ENCODE results near the gene SCTR.

SCTR gene

GRCh38 chr2:119523952-119524694 lies at the start of gene SCTR:
TSS of gene SCTR (minus strand) at chr2:119524483. CDS start at chr2:119524226, 257 bp downstream.
- DNase-seq (ENCODE audit: low read depth): no peak

- no peak for DNase-seq (ENCODE audit: low read depth)
Measured at GRCh38 chr2:119567292-119567691, 43.0 kb upstream of the SCTR start.

GRCh38 chr2:119565481-119565880 lies 41.2 kb upstream of the SCTR start:
- no peak for DNase-seq (ENCODE audit: low read depth)

DNA sequence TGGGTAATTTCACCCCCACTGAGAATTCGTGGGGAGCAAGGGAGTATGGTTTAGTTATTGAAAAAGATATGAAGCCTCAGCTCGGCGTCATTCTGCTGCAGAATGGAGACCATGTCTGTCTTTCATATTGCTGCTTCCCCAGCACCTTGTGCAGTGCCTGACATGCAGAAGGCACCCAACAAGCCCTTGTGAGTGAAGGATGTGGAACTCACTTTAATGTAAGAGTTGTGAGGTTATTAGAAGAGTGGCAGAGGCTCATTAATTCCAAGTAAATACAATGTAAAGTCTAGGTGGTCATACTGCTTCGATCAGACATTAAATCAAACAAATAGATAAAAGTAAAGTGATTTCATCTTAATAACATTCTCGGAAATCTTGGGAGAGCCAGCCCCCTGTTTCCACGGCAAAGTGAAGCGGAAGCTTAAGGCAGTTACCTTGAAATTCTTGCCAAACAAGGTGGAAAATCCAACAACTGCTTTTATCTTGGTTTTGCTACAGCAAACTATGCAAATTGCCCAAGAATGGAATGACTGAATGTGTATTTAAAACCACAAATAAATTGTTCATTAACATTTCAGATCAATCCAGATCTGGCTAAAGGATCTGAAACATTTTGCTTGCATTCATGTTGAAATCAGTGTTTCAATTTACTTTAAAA lies 29.5 kb upstream of the SCTR start:
- no peak for DNase-seq (ENCODE audit: low read depth)

GRCh38 chr2:119552902-119553301 lies 28.6 kb upstream of the SCTR start:
- no peak for DNase-seq (ENCODE audit: low read depth)

DNA sequence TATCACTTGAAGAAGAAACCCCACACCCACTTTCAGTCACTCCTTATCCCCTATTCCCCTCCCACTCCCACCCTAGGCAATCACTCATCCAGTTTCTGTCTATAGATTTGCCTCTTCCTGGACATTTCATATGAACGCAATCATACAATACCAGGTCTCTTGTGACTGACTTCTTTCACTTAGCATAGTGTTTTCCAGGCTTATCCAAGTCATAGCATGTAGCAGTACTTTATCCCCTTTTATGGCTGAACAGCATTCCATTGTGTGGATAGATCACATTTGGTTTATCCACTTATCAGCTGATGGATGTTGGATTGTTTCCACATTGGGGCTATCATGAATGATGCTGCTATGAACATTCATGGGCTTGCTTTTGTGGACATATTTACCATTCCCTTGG lies 26.6 kb upstream of the SCTR start:
- DNase-seq (ENCODE audit: low read depth): no peak

GRCh38 chr2:119550346-119550745 lies 26.1 kb upstream of the SCTR start:
- DNase-seq (ENCODE audit: low read depth): no peak

DNA sequence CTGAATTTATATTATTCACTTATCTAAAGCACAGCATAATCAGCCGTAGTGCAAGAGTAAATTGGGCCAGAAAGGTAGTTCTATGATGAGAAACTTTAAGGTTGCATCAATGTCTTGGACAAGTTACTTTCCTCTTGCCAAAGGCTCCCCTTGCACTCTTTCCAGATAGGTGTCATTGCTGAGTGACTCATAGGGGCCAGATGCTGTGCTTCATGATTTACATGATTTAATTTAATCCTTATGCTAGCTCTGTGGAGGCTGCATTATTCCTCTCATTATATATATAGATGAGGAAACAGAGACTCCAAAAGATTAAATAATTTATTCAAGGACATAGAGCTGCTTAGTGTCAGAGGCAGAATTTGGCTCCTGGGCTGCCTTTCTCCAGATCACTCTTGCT lies 25.0 kb upstream of the SCTR start:
- DNase-seq (ENCODE audit: low read depth): no peak

DNA sequence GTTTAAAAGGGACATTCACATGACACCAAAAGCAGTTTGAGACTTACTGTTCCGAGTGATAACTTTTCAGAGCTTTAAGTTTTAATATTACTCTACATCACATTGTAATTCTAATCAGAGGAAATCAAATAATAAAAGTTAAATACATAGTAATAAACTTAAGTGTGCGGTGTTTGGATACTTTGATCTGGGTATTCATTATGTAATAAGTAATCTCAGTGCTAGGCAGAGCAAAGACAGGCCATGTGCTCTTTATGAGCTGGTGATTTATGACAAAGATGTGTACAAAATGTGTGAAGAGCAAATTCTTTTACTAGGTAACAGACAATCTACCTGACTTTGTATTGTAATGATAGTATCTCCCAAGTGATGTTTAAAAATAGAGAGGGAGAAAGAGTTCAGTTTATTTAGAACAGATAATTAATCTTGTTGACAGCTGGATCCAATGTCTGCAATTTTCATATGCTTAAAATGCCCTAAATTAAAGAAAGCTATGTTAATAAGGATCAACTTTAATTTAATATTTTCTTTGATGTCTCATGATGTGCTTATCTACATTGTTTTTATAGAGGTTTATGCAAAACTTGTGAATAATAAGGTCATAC lies 24.3 kb upstream of the SCTR start:
- DNase-seq (ENCODE audit: low read depth): no peak

- no peak for DNase-seq (ENCODE audit: low read depth)
Measured at GRCh38 chr2:119546447-119546767, 22.1 kb upstream of the SCTR start.

GRCh38 chr2:119545754-119546446 lies 21.6 kb upstream of the SCTR start:
- DNase-seq (ENCODE audit: low read depth): no peak

- DNase-seq (ENCODE audit: low read depth): no peak
Measured at GRCh38 chr2:119544939-119545475, 20.7 kb upstream of the SCTR start.

GRCh38 chr2:119544075-119544938 lies 20.0 kb upstream of the SCTR start, which contains the start of gene CFAP221:
TSS of gene CFAP221 (plus strand) at chr2:119544449. CDS start at chr2:119546132, 1,683 bp downstream.
- DNase-seq (ENCODE audit: low read depth): peak; percentile 9

GRCh38 chr2:119541476-119541875 lies 17.2 kb upstream of the SCTR start:
- no peak for DNase-seq (ENCODE audit: low read depth)

DNA sequence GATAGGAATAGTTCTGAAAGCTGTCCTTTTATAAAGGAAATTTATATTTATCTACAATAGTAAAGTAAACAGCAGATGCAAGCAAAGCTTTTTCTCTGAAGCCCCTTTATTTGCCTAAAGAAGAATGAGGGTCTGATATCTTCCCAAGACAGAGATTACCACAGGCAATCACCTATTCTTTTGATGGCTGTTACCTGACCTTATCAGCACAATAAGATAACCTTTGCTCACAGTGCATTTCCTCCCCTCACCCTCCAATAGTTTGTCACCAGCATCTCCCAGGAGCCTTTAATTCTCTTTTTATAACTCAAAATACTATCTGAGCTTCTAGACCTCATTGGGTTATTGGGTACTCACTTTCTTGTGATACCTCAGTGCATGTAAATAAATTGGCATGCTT lies 13.5 kb upstream of the SCTR start:
- DNase-seq (ENCODE audit: low read depth): no peak

DNA sequence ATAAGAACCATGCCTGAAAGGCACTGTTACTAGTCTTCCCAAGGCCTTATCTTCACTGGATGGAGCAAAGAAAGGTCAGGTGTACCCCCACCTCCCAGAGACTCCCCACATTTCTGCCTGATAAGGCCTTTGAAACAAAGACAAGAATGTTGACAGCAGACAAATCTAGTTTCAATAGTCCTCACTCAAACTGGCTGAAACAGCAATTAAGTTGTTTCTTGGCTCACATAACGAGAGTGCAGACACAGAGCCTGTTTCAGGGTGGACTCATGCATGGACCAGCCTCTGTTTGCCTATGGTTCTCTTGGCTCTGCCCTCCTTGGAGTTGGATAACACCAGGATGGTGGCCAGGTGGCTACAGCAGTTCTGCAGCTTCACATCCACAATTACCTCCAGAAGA lies 12.4 kb upstream of the SCTR start:
- no peak for DNase-seq (ENCODE audit: low read depth)

GRCh38 chr2:119536211-119536610 lies 11.9 kb upstream of the SCTR start:
- no peak for DNase-seq (ENCODE audit: low read depth)

DNA sequence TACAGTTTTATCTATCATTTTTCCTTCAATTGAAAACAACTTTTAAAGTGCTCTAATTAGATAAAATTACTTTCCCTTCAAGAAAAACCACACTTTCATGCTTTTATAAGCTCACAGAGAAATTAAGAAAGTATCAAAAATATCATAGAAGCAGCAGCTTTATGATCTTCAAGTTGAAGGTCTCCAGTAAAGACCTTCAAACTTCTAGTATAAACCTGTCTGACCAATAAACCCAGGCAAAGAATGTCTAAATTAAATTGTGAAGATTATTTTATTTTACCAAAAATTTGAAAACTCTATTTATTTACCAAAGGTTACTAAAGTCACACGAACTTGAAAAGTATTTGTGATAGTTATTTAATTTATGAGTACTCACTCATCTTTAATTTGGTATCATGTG lies 9.3 kb upstream of the SCTR start:
- no peak for DNase-seq (ENCODE audit: low read depth)

- DNase-seq (ENCODE audit: low read depth): no peak
Measured at GRCh38 chr2:119531292-119531691, 7.0 kb upstream of the SCTR start.

DNA sequence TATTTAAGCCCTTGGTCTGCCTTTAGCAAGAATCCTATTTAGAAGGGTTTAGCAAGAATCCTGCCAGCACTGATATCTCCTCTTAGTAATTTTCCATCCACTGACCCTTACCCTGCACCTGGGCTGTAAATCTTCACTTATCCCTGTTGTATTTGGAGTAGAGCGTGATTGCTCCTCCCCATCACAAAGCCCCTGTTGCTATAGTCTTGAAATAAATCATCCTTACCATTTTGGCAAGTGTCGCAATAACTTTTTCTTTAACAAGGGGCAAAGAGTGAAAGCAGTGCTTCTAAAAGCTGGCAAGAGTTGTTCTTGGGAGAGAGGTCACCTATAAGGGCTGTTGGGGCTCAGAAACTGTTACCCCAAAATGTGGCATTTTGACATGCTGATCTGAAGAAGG lies 3.7 kb upstream of the SCTR start:
- no peak for DNase-seq (ENCODE audit: low read depth)

GRCh38 chr2:119525614-119526013 lies 1.3 kb upstream of the SCTR start:
- no peak for DNase-seq (ENCODE audit: low read depth)

All from non-pigmented ciliary epithelial cell (primary cell).